ENCODE results near the gene STX18. TPM values are rescaled to one million over a fixed set of nuclear protein-coding genes. Genes with fewer than 3 reads are reported as not detected.
"Not testable (repeated sequence)": the region's sequence is repeated elsewhere in the genome, so short reads cannot be mapped to it uniquely, and the experiment has no call there.

Gene STX18
- total RNA-seq, 1 donor from 2014 or later, result 17.3 TPM

DNA sequence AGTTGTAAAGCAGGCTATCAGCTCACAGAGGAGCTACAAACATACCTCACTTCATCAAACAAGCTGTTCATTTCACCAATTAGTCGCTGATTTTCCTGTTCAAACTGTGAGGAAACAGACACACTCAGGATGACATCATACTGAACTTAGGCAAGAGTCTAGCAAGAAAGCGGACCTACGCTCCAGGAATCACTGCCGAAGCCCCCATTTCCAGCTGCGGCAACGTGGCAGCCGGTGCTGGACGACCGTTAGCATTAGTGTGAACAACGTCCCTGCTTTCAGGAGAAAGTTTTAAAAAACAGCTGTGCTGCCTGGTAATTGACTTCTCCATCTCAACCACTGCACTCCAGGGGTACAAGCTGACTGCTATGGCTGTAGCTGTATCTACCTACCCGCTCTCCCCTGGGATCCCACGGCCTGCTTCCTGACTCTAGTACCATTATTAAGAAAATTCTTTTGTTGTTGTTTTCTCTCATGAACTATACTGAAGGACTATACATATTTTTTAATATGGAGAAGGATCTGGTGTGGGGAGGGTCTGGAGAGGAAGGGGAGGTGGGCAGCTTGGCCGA lies 116.6 kb downstream of the STX18 start:
- intact Hi-C loops (cut with micrococcal nuclease), result no loop called here
- Histone ChIP-seq H3K4me1 (no peaks in the 10 kb centered on the region), H3K27ac (replicated peaks) (no peak overlapping the region), H3K36me3 (peaks cover 50% of the 10 kb centered on the region), H3K27me3 (ENCODE audit: low read depth) (no peaks in the 10 kb centered on the region), H3K4me3 (no peak overlapping the region), H3K9me3 (replicated peaks) (no peaks in the 10 kb centered on the region)
- no peak for TF ChIP-seq CTCF (IDR thresholded peaks at IDR 0.05; ENCODE audit: borderline replicate concordance)
- DNase-seq, result no peak

- Histone ChIP-seq H3K27ac (replicated peaks) (no peak overlapping the region), H3K9me3 (replicated peaks) (no peaks in the 10 kb centered on the region), H3K4me1 (no peaks in the 10 kb centered on the region), H3K27me3 (ENCODE audit: low read depth) (no peaks in the 10 kb centered on the region), H3K36me3 (peaks cover 56% of the 10 kb centered on the region), H3K4me3 (no peak overlapping the region)
- no peak for TF ChIP-seq CTCF (IDR thresholded peaks at IDR 0.05; ENCODE audit: borderline replicate concordance)
- DNase-seq, result no peak
- intact Hi-C loops (cut with micrococcal nuclease), result no loop called here
Observed at GRCh38 chr4:4424499-4425115, 117.2 kb downstream of the STX18 start.

DNA sequence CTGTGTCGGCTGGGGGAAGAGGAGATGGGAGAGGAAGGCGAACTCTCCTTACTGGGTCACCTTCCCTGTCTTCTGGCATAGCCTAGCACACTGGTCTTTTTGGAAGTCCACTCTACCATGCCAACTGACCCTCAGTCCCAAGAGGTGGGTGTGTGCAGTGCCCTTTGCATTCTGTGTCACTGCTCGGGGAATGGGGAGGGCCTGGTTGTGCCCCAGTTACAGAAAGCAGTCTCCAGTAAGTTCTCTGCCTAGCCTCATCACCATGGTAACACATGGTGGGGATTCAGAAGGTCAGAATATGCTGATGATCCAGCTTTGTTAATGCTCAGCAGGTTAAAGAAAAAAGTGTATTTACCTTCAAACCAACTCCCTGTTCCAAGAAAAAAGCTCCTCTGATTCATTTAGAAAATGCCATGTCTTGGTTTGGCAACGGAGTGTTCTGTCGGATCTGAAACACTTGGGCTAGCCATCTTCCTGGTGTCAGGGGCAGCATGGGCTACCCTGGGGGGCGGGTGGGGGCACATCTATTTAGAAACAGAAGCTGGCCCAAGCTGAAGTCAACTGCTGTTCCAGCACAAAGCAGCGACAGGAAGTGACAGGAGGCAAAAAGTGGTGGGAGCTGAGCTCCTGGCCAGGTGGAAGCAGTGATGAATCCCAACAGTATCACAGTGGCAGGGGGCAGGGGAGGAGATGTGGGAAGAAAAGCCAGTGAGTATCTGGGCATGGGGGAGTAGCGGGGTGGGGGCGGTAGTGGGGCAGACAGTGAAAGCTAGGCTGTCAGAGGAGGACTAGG lies 117.9 kb downstream of the STX18 start:
- Histone ChIP-seq H3K4me1 (no peaks in the 10 kb centered on the region), H3K36me3 (peaks cover 63% of the 10 kb centered on the region), H3K27me3 (ENCODE audit: low read depth) (no peaks in the 10 kb centered on the region), H3K4me3 (no peak overlapping the region), H3K27ac (replicated peaks) (no peak overlapping the region), H3K9me3 (replicated peaks) (no peaks in the 10 kb centered on the region)
- no peak for DNase-seq
- intact Hi-C loops (cut with micrococcal nuclease), result no loop called here
- TF ChIP-seq CTCF (IDR thresholded peaks at IDR 0.05; ENCODE audit: borderline replicate concordance), result no peak

GRCh38 chr4:4422856-4423499 lies 118.9 kb downstream of the STX18 start:
- Histone ChIP-seq H3K4me3 (no peak overlapping the region), H3K36me3 (peaks cover 72% of the 10 kb centered on the region), H3K27ac (replicated peaks) (no peak overlapping the region), H3K27me3 (ENCODE audit: low read depth) (no peaks in the 10 kb centered on the region), H3K9me3 (replicated peaks) (no peaks in the 10 kb centered on the region), H3K4me1 (no peaks in the 10 kb centered on the region)
- no peak for DNase-seq
- TF ChIP-seq CTCF (IDR thresholded peaks at IDR 0.05; ENCODE audit: borderline replicate concordance), result no peak
- intact Hi-C loops (cut with micrococcal nuclease), result no loop called here

DNA sequence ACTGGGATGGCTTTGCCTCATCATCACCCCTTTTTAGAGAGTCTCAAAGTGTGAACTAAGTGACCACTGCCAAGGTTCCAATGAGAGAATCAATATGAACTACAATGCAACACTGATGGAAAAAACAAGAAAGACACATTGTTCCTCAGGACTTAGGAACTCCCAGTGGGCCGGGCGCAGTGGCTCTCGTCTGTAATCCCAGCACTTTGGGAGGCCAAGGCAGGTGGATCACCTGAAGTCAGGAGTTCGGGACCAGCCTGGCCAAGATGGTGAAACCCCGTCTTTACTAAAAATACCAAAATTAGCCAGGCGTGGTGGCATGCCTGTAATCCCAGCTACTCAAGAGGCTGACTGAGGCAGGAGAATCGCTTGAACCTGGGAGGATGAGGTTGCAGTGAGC lies 119.7 kb downstream of the STX18 start:
- intact Hi-C loops (cut with micrococcal nuclease); H3K4me3 ChIP-seq; DNase-seq: not testable (repeated sequence)

More for the DNA sequence above, 119.7 kb downstream of the STX18 start:
- H3K9me3 ChIP-seq (replicated peaks); H3K27ac ChIP-seq (replicated peaks); H3K4me1 ChIP-seq; H3K27me3 ChIP-seq (ENCODE audit: low read depth): not testable (repeated sequence)
- peaks cover 81% of the 10 kb centered on the region for H3K36me3 ChIP-seq
